Esophagus muscularis mucosa (tissue), 4 donors: ENCODE measurements around the gene TSPAN2. TPM values are rescaled to one million over a fixed set of nuclear protein-coding genes. Genes with fewer than 3 reads are reported as not detected.

Source experiments
- DNase-seq: peaks from one replicate; pipeline ENCODE4 v3.0.0-alpha.2; 2017; ENCODE audit errors: extremely low spot score
- H3K27ac ChIP-seq, 4 donors: fragments of 200-600 bp; sonication (generic); replicated peaks in 1 of 4; 1 replicate in 3 of 4; 2 replicates in 1 of 4; pipeline ENCODE4 v1.5.1; 2016 to 2019; ENCODE audit warnings: mild to moderate bottlenecking in 1 of 4
- H3K27me3 ChIP-seq, 4 donors: fragments of 200-600 bp; sonication (generic); one replicate each; pipeline versions ENCODE4 v1.5.1 to v1.6.0; 2016 to 2019
- H3K36me3 ChIP-seq, 4 donors: fragments of 200-600 bp; sonication (generic); one replicate each; pipeline ENCODE4 v1.5.1; 2016 to 2019
- H3K4me1 ChIP-seq, 4 donors: fragments of 200-600 bp; sonication (generic); one replicate each; pipeline ENCODE4 v1.5.1; 2016 to 2019
- H3K4me3 ChIP-seq, 4 donors: fragments of 200-600 bp; sonication (generic); 1 replicate in 2 of 4; 2 replicates in 2 of 4; pipeline ENCODE4 v1.5.1; 2016 to 2019; ENCODE audit warnings: mild to moderate bottlenecking in 4 of 4, moderate library complexity in 1 of 4
- H3K9me3 ChIP-seq, 4 donors: fragments of 200-600 bp; sonication (generic); 1 replicate in 3 of 4; 2 replicates in 1 of 4; pipeline ENCODE4 v1.5.1; 2016 to 2019
- EP300 ChIP-seq: sonication (generic); formaldehyde crosslinking; IDR thresholded peaks from one replicate; pipeline ENCODE4 v1.6.1; 2017; ENCODE audit warnings: antibody characterized with exemption
- POLR2A ChIP-seq: fragments of 450-650 bp; IDR thresholded peaks from one replicate; pipeline ENCODE4 v1.6.1; 2017; ENCODE audit warnings: antibody characterized with exemption, moderate library complexity, mild to moderate bottlenecking, low read depth
- POLR2AphosphoS5 ChIP-seq, 2 donors: sonication (generic); formaldehyde crosslinking; IDR thresholded peaks; one replicate each; pipeline ENCODE4 v1.6.1; 2017; ENCODE audit warnings: antibody characterized with exemption in 2 of 2
- WGBS: methylation state at CpG from one replicate; pipeline ENCODE4 v1.1.5; 2018; 5-methylcytosine and 5-hydroxymethylcytosine counted together
- intact Hi-C: fragments of 100-400 bp; cut with DNase I; formaldehyde crosslinking; loops from one replicate; pipeline ENCODE4 v1.15.1; 2023
- total RNA-seq, 4 donors: library from RNA; depleted of rRNA; stranded (reverse); fragments of >200 nt; gene quantifications; one replicate each; pipeline versions ENCODE4 v1.1.0 to v1.2.1, GENCODE V29; 2016
- TF ChIP-seq, protein P1 (sequence below), 3 experiments: fragments of 200-600 bp in 2 of 3; fragments of 450-650 bp in 1 of 3; sonication (generic) in 2 of 3; IDR thresholded peaks; one replicate each; pipeline ENCODE4 v1.5.1; 2017 to 2019; ENCODE audit warnings: antibody characterized with exemption in 3 of 3, mild to moderate bottlenecking in 2 of 3, moderate library complexity in 1 of 3

Gene TSPAN2
- total RNA-seq, 4 donors from 2014 or later, result 35.8 to 70.2 (median 66.7) TPM

DNA sequence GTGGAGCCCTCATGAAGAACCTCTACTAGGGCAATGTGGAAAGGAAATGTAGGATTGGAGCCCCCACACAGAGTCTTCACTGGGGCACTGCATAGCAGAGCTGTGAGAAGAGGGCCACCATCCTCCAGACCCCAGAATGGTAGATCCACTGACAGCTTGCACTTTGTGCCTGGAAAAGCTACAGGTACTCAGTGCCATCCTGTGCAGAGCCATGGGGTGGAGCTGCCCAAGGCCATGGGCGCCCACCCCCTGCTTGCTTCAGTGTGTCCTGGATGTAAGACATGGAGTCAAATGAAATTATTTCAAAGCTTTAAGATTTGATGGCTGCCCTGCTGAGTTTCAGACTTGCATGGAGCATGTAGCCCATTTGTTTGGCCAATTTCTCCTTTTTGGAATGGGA, 76.9 kb downstream of the TSPAN2 start:
- no peaks in the 10 kb centered on the region for H3K9me3 ChIP-seq

DNA sequence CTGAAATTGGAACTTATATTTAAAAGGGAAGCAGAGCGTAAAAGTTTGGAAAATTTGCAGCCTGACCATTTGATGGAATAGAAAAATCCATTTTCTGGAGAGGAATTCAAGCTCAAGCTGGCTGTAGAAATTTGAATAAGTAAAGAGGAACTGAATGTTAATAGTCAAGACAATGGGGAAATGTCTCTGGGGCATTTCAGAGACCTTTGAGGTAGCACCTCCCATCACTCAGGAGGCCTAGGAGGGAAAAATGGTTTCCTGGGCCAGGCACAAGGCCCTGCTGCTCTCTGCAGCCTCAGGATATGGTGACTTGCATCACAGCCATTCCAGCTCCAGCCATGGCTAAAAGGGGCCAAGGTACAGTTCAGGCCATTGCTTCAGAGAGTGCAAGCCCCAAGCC, 77.3 kb downstream of the TSPAN2 start:
- TF ChIP-seq, protein P1, sequence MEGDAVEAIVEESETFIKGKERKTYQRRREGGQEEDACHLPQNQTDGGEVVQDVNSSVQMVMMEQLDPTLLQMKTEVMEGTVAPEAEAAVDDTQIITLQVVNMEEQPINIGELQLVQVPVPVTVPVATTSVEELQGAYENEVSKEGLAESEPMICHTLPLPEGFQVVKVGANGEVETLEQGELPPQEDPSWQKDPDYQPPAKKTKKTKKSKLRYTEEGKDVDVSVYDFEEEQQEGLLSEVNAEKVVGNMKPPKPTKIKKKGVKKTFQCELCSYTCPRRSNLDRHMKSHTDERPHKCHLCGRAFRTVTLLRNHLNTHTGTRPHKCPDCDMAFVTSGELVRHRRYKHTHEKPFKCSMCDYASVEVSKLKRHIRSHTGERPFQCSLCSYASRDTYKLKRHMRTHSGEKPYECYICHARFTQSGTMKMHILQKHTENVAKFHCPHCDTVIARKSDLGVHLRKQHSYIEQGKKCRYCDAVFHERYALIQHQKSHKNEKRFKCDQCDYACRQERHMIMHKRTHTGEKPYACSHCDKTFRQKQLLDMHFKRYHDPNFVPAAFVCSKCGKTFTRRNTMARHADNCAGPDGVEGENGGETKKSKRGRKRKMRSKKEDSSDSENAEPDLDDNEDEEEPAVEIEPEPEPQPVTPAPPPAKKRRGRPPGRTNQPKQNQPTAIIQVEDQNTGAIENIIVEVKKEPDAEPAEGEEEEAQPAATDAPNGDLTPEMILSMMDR (IDR thresholded peaks at IDR 0.05), result no peak
- TF ChIP-seq POLR2AphosphoS5 (IDR thresholded peaks at IDR 0.05) (no peak), EP300 (no peak)
- intact Hi-C loops, result no loop called here
- 90% methylated on average over 1 of the region's 1 CpG for WGBS

More for the DNA sequence above, 76.9 kb downstream of the TSPAN2 start:
- Histone ChIP-seq H3K36me3 (no peaks in the 10 kb centered on the region), H3K27me3 (no peaks in the 10 kb centered on the region), H3K4me1 (no peaks in the 10 kb centered on the region), H3K27ac (no peak overlapping the region), H3K4me3 (no peak overlapping the region)
- no peak for DNase-seq
- TF ChIP-seq POLR2AphosphoS5 (IDR thresholded peaks at IDR 0.05), result no peak
- TF ChIP-seq, protein P1 (IDR thresholded peaks at IDR 0.05), result no peak
- TF ChIP-seq POLR2A, result no peak
- no peak for TF ChIP-seq EP300
- intact Hi-C loops, result no loop called here
- WGBS, result 93% methylated on average over 1 of the region's 1 CpG

DNA sequence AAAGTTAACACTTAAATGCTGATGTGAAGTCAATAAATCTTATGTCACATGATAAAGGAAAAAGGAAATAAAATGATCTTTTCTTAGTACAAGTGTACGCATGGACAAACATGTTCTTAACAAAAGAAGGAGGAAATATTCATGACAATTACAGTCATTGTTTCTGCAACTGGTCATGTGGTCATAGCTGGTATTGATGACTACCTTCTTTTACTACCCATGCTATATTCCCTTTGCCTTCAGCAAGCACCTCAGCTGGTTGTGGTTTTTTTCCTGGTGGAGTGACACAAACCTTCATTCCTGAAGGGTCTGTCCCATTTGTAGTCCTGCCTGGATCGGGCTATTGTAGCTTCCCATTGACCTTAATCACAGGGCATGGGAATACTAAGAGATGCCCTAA, 83.1 kb downstream of the TSPAN2 start:
- H3K36me3 ChIP-seq, result no peaks in the 10 kb centered on the region
- H3K4me1 ChIP-seq, result no peaks in the 10 kb centered on the region
- no peak overlapping the region for H3K4me3 ChIP-seq
- intact Hi-C loops, result no loop called here
- WGBS, result 77% methylated on average over 2 of the region's 2 CpGs
- no peaks in the 10 kb centered on the region for H3K9me3 ChIP-seq
- DNase-seq, result no peak
- H3K27ac ChIP-seq, result no peak overlapping the region
- H3K27me3 ChIP-seq, result no peaks in the 10 kb centered on the region
- TF ChIP-seq, protein P1 (IDR thresholded peaks at IDR 0.05), result no peak
- TF ChIP-seq POLR2AphosphoS5 (IDR thresholded peaks at IDR 0.05) (no peak), EP300 (no peak), POLR2A (no peak)

More for the DNA sequence above, 77.3 kb downstream of the TSPAN2 start:
- no peak overlapping the region for H3K4me3 ChIP-seq
- no peaks in the 10 kb centered on the region for H3K9me3 ChIP-seq
- H3K27me3 ChIP-seq, result no peaks in the 10 kb centered on the region
- H3K27ac ChIP-seq, result no peak overlapping the region
- DNase-seq, result no peak
- H3K4me1 ChIP-seq, result no peaks in the 10 kb centered on the region
- no peaks in the 10 kb centered on the region for H3K36me3 ChIP-seq

Other genes with a start within 250 kb of the TSPAN2 start
- not detected for gene SYCP1, start 234.6 kb downstream of the TSPAN2 start, total RNA-seq
- not detected for gene TSHB, start 59.7 kb downstream of the TSPAN2 start, total RNA-seq
- 1 to 10 TPM; 2.9 to 7.5 (median 3.8) TPM for gene NGF, start 248.7 kb upstream of the TSPAN2 start, total RNA-seq